ENCODE data around the gene GRID2. TPM values are rescaled to one million over a fixed set of nuclear protein-coding genes. Genes with fewer than 3 reads are reported as not detected.

The GRID2 gene
- total RNA-seq, 4 donors from 2014 or later: 0.33 TPM; not detected in 3

DNA sequence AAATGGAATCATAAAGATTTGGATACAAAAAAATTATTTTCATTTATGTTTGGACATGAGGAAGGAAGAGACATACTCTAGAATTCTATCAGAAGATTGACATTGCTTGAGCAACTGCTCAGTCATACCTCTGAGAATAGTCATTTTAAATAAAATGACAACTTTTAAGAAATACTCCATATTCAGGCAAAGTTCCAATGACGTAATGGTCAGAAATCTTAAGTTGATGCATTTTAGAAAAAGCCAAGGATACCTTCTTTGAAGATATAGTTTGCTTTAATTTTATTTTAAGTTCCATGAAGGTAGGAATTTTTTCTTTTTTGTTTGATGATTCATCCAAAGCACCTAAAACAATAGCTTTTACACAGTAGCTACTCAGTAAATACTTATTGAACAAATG lies 1414.5 kb downstream of the GRID2 start:
- Histone ChIP-seq H3K9me3 (no peaks in the 10 kb centered on the region), H3K27me3 (no peaks in the 10 kb centered on the region), H3K36me3 (no peaks in the 10 kb centered on the region), H3K4me1 (peaks cover 0 to 7% of the 10 kb centered on the region in 2 donors), H3K4me3 (replicated peaks in 1 of 3) (no peak overlapping the region), H3K27ac (no peak overlapping the region)
- intact Hi-C loops (cut with DNase I): no loop called here
- TF ChIP-seq, protein P1, sequence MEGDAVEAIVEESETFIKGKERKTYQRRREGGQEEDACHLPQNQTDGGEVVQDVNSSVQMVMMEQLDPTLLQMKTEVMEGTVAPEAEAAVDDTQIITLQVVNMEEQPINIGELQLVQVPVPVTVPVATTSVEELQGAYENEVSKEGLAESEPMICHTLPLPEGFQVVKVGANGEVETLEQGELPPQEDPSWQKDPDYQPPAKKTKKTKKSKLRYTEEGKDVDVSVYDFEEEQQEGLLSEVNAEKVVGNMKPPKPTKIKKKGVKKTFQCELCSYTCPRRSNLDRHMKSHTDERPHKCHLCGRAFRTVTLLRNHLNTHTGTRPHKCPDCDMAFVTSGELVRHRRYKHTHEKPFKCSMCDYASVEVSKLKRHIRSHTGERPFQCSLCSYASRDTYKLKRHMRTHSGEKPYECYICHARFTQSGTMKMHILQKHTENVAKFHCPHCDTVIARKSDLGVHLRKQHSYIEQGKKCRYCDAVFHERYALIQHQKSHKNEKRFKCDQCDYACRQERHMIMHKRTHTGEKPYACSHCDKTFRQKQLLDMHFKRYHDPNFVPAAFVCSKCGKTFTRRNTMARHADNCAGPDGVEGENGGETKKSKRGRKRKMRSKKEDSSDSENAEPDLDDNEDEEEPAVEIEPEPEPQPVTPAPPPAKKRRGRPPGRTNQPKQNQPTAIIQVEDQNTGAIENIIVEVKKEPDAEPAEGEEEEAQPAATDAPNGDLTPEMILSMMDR (IDR thresholded peaks at IDR 0.05): no peak
- no peak for TF ChIP-seq POLR2A (IDR thresholded peaks at IDR 0.05)
- 89 to 94% methylated on average over 1 of the region's 1 CpG for WGBS, 2 donors
- DNase-seq: no peak

DNA sequence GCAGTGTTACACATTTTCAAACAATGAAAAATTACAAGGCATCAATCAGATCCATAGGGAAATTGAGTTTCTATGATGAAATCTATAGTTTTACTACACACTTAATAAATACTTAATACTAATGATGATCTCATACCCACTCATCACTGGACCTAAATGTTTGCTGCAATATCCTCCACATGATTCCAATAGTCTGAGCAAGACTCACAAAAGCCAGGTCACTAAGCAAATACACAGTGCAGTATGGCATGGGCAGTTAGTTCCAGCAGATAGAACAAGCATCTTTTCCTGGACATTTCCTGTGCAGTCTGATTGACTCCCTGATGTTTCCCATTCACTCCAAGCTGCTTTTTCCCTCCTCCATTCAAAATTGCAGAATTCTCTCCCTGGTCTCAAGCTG lies 1415.8 kb downstream of the GRID2 start:
- TF ChIP-seq, protein P1 (IDR thresholded peaks at IDR 0.05): no peak
- TF ChIP-seq POLR2A (IDR thresholded peaks at IDR 0.05): no peak
- no peaks in the 10 kb centered on the region for H3K27me3 ChIP-seq
- H3K36me3 ChIP-seq: no peaks in the 10 kb centered on the region
- H3K4me3 ChIP-seq (replicated peaks in 1 of 3): no peak overlapping the region
- no peak overlapping the region for H3K27ac ChIP-seq
- H3K9me3 ChIP-seq: no peaks in the 10 kb centered on the region
- peaks cover 0 to 7% of the 10 kb centered on the region in 2 donors for H3K4me1 ChIP-seq
- intact Hi-C loops (cut with DNase I): no loop called here
- no peak for DNase-seq

DNA sequence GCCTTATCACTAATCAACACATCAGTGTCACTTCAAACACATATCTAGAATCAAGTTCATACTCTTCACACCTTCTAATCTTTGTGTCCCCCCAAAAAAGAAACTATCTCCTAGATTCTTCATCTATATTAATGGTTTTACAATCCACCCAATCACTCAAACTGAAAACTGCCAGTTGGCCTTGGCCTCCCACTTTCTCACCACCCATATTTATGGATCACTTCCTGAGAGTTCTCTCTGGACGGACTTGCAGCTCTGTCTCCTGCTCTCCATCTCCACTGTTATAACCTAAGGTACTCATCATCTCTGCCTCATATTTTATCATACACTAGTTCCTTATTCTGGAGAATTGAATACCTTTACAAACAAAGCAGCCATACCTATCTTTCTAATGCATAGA lies 1418.7 kb downstream of the GRID2 start:
- intact Hi-C loops (cut with DNase I): no loop called here
- WGBS, 2 donors: 89 to 90% methylated on average over 1 of the region's 1 CpG

DNA sequence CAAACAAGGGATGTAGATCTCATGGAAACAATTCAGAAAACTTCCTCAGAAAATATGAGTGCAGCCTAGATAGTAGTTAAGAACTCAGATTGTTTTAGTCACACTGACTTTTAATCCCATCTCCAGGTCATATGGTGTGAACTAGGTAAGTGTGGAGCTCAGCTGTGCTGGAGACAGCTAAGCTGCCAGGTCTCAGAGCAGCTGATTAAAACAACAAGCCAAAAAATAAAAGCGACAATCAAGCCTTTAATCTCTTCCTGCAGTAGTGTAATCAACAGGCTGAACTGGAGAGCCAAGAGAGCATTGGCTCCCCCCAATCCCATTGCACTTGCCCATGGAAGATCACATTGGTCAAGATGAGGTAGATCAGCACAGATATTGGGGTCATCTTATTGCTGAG lies 1426.5 kb downstream of the GRID2 start:
- no peak for DNase-seq
- 75 to 77% methylated on average over 1 of the region's 1 CpG for WGBS, 2 donors
- no peaks in the 10 kb centered on the region for H3K36me3 ChIP-seq
- no peaks in the 10 kb centered on the region for H3K4me1 ChIP-seq
- no peaks in the 10 kb centered on the region for H3K9me3 ChIP-seq
- no peak overlapping the region for H3K27ac ChIP-seq
- TF ChIP-seq, protein P1 (IDR thresholded peaks at IDR 0.05): no peak
- TF ChIP-seq POLR2A (IDR thresholded peaks at IDR 0.05): no peak
- intact Hi-C loops (cut with DNase I): no loop called here
- H3K27me3 ChIP-seq: no peaks in the 10 kb centered on the region
- no peak overlapping the region for H3K4me3 ChIP-seq (replicated peaks in 1 of 3)

More for the DNA sequence above, 1418.7 kb downstream of the GRID2 start:
- no peaks in the 10 kb centered on the region for H3K36me3 ChIP-seq
- TF ChIP-seq, protein P1 (IDR thresholded peaks at IDR 0.05): no peak
- H3K27me3 ChIP-seq: no peaks in the 10 kb centered on the region
- no peak for DNase-seq
- H3K9me3 ChIP-seq: no peaks in the 10 kb centered on the region
- H3K4me3 ChIP-seq (replicated peaks in 1 of 3): no peak overlapping the region
- no peak overlapping the region for H3K27ac ChIP-seq
- peaks cover 0 to 7% of the 10 kb centered on the region in 2 donors for H3K4me1 ChIP-seq

DNA sequence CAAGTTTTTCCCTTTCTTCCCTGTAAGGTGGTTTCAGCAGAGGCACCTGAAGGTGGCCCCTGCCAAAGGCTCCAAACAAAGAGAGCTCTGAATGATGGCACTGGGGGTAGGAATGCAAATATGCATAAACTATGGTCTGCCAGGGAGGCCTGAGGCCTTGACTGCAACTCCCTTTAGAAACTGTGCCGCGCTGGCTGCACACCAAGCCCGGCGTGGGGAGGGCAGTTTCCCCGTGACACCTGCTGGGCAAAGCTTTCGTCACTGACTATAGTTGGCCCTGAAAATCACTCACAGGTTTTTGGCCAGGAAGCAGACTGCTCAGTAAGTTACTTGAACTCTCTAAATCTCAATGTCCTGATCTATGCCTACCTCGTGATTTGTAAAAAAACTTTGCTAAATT lies 1427.0 kb downstream of the GRID2 start:
- Histone ChIP-seq H3K9me3 (no peaks in the 10 kb centered on the region), H3K4me1 (no peaks in the 10 kb centered on the region), H3K4me3 (replicated peaks in 1 of 3) (no peak overlapping the region), H3K27me3 (no peaks in the 10 kb centered on the region), H3K27ac (no peak overlapping the region), H3K36me3 (no peaks in the 10 kb centered on the region)
- no peak for DNase-seq
- intact Hi-C loops (cut with DNase I): no loop called here
- WGBS, 2 donors: 93 to 95% methylated on average over 7 of the region's 7 CpGs
- TF ChIP-seq POLR2A (IDR thresholded peaks at IDR 0.05): no peak
- TF ChIP-seq, protein P1 (IDR thresholded peaks at IDR 0.05): no peak

All from thyroid gland (tissue), 4 donors.